Right atrium auricular region (tissue), 2 donors: ENCODE results near the gene MERTK. TPM values are rescaled to one million over a fixed set of nuclear protein-coding genes. Genes with fewer than 3 reads are reported as not detected.
"Not testable (repeated sequence)": the region's sequence is repeated elsewhere in the genome, so short reads cannot be mapped to it uniquely, and the experiment has no call there.

Source experiments
- DNase-seq: peaks from one replicate; pipeline ENCODE4 v3.0.0-alpha.2; 2019; ENCODE audit warnings: low spot score
- H3K27ac ChIP-seq, 2 donors: fragments of 200-600 bp; sonication (generic); 1 replicate in 1 of 2; 2 replicates in 1 of 2; pipeline ENCODE4 v1.5.1; 2016 to 2019
- H3K27me3 ChIP-seq, 2 donors: fragments of 200-600 bp; sonication (generic); one replicate each; pipeline versions ENCODE4 v1.5.1 to v1.6.0; 2017 to 2019
- H3K36me3 ChIP-seq: fragments of 200-600 bp; sonication (generic); one replicate; pipeline ENCODE4 v1.5.1; 2016
- H3K4me1 ChIP-seq, 2 donors: fragments of 200-600 bp; sonication (generic); one replicate each; pipeline versions ENCODE4 v1.5.1 to v1.6.0; 2017 to 2019
- H3K4me3 ChIP-seq, 2 donors: fragments of 200-600 bp; sonication (generic); 1 replicate in 1 of 2; 2 replicates in 1 of 2; pipeline ENCODE4 v1.5.1; 2017 to 2019; ENCODE audit warnings: mild to moderate bottlenecking in 1 of 2, moderate library complexity in 1 of 2
- H3K9me3 ChIP-seq, 2 donors: fragments of 200-600 bp; sonication (generic); one replicate each; pipeline ENCODE4 v1.5.1; 2019
- total RNA-seq, 2 donors: library from RNA; depleted of rRNA; stranded (reverse); fragments of >200 nt; gene quantifications; one replicate each; pipeline ENCODE4 v1.1.0, GENCODE V29; 2016
- TF ChIP-seq, protein P1 (sequence below), 2 donors: fragments of 200-600 bp; sonication (generic); IDR thresholded peaks; one replicate each; pipeline ENCODE4 v1.5.1; 2019; ENCODE audit warnings: antibody characterized with exemption in 2 of 2

The MERTK gene
- total RNA-seq, 2 donors from 2014 or later: 4.9 to 13.7 TPM

DNA sequence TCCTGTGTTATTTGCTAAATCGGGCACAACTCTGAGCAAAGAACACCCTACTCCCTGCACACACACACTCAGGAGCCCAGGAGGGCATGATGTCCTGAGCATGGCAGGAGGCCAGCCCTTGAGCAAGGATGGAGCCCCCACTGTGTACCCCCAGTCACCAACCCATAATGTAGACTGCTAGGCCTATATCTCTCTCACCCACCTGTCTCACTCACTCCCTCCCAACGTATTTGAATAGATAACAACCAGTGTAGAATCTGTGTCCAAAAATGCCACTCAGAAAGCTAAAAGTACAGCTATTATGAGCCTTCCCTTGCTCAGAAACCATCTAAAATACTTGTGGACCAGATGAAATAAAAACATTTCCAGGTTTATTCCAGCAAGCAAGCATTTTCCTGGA, 29.3 kb downstream of the MERTK start:
- no peak overlapping the region for H3K4me3 ChIP-seq
- H3K27ac ChIP-seq: no peak overlapping the region
- peaks cover 30% of the 10 kb centered on the region for H3K36me3 ChIP-seq
- TF ChIP-seq, protein P1, sequence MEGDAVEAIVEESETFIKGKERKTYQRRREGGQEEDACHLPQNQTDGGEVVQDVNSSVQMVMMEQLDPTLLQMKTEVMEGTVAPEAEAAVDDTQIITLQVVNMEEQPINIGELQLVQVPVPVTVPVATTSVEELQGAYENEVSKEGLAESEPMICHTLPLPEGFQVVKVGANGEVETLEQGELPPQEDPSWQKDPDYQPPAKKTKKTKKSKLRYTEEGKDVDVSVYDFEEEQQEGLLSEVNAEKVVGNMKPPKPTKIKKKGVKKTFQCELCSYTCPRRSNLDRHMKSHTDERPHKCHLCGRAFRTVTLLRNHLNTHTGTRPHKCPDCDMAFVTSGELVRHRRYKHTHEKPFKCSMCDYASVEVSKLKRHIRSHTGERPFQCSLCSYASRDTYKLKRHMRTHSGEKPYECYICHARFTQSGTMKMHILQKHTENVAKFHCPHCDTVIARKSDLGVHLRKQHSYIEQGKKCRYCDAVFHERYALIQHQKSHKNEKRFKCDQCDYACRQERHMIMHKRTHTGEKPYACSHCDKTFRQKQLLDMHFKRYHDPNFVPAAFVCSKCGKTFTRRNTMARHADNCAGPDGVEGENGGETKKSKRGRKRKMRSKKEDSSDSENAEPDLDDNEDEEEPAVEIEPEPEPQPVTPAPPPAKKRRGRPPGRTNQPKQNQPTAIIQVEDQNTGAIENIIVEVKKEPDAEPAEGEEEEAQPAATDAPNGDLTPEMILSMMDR (IDR thresholded peaks at IDR 0.05): no peak
- H3K4me1 ChIP-seq: peaks cover 0 to 10% of the 10 kb centered on the region in 2 donors
- no peaks in the 10 kb centered on the region for H3K9me3 ChIP-seq
- H3K27me3 ChIP-seq: no peaks in the 10 kb centered on the region
- DNase-seq: no peak

DNA sequence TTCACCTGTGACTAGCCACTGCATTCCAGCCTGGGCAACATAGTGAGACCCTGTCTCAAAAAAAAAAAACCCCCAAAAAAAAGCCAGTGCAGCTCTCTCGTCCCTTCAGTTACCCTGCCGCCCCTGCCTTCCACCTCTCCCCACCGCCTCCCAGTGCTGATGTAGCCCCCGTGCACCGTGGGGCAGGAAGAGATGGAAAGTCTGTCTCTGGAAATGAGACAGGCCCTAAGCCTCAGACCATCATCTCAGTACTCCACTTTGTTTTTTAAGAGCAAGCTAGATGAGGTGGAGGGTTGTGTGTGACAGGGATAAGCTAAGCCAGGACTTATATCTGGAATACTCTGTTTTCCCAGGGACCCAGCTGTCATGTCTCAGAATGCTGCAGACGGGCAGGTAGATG, 32.0 kb downstream of the MERTK start:
- H3K4me1 ChIP-seq: peaks cover 0 to 10% of the 10 kb centered on the region in 2 donors
- TF ChIP-seq, protein P1 (IDR thresholded peaks at IDR 0.05): no peak
- no peaks in the 10 kb centered on the region for H3K9me3 ChIP-seq
- H3K4me3 ChIP-seq: no peak overlapping the region
- no peaks in the 10 kb centered on the region for H3K27me3 ChIP-seq
- no peak overlapping the region for H3K27ac ChIP-seq
- no peak for DNase-seq
- H3K36me3 ChIP-seq: peaks cover 25% of the 10 kb centered on the region

DNA sequence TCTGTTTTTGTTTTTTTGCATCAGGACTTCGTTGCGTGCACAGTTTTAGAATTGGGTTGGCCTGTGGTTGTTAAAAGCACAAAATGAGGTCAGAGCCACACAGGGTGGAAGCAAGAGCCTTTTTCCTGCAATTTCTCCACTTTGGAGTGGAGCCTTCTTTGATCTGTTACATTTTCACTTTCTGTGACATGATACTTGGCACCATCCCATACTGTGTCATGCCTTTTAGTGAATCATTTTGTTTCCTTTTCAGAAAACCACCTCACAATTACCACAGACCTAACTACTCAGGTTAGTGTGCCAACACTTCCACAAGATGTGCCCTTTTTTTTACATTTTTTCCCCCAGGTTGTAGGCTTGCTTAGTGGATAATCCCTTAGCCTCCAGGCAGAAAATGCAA, 32.5 kb downstream of the MERTK start:
- TF ChIP-seq, protein P1 (IDR thresholded peaks at IDR 0.05): no peak
- DNase-seq: no peak
- Histone ChIP-seq H3K27ac (no peak overlapping the region), H3K36me3 (peaks cover 25% of the 10 kb centered on the region), H3K4me1 (peaks cover 0 to 10% of the 10 kb centered on the region in 2 donors), H3K27me3 (no peaks in the 10 kb centered on the region), H3K9me3 (no peaks in the 10 kb centered on the region), H3K4me3 (no peak overlapping the region)

DNA sequence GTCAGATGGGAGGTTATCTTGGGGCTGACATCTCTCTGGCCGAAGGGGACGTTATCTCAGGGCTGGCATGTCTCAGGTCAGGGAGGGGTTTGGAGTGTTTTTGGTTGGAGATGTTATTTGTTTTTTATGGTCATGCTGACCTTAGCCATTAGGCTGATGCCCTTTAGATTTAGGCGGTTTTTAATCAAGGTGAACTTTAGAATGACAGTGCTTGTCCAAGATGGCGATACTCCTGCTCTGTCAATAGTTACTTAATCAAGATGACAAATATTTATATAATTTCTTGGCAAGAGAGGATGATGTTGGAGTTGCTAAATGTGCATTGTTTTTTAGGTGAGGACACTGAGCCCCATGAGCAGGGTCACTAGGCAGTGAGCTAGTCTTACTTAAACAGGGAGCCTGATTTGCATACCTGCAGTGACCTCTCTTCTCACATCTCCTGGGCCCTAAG, 34.5 kb downstream of the MERTK start:
- DNase-seq: no peak
- H3K4me1 ChIP-seq: no peaks in the 10 kb centered on the region
- no peak overlapping the region for H3K27ac ChIP-seq
- TF ChIP-seq, protein P1 (IDR thresholded peaks at IDR 0.05): no peak
- H3K27me3 ChIP-seq: no peaks in the 10 kb centered on the region
- H3K9me3 ChIP-seq: no peaks in the 10 kb centered on the region
- H3K4me3 ChIP-seq: no peak overlapping the region
- H3K36me3 ChIP-seq: peaks cover 25% of the 10 kb centered on the region

DNA sequence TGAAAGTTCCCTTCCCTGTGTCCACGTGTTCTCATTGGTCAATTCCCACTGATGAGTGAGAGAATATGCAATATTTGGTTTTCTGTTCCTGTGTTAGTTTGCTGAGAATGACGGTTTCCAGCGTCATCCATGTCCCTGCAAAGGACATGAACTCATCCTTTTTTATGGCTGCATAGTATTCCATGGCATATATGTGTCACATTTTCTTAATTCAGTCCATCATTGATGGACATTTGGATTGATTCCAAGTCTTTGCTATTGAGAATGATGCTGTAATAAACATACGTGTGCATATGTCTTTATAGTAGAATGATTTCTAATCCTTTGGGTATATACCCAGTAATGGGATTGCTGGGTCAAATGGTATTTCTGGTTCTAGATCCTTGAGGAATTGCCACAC, 35.5 kb downstream of the MERTK start:
- H3K4me3 ChIP-seq, H3K4me1 ChIP-seq, DNase-seq, H3K27ac ChIP-seq, H3K9me3 ChIP-seq, H3K27me3 ChIP-seq: not testable (repeated sequence)
- H3K36me3 ChIP-seq: peaks cover 25% of the 10 kb centered on the region

DNA sequence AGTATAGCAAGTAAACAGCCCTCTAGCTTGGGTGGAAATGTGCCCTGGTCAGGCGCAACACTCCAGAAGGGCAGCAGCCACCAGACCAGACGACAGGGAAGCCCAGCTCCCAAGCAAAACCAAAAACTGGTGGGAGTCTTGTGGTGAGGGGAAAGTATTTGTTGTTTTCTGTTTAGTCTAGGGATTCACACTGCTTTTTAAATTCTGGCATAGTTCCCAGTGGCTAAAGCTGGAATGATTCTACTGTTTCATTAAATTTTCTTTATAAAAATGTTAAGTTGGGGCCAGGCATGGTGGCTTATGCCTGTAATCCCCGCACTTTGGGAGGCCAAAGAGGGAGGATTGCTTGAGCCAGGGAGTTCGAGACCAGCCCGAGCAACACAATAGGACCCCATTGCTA, 38.5 kb downstream of the MERTK start:
- TF ChIP-seq, protein P1 (IDR thresholded peaks at IDR 0.05): no peak
- Histone ChIP-seq H3K4me1 (no peaks in the 10 kb centered on the region), H3K36me3 (no peaks in the 10 kb centered on the region), H3K27ac (no peak overlapping the region), H3K9me3 (no peaks in the 10 kb centered on the region), H3K4me3 (no peak overlapping the region), H3K27me3 (no peaks in the 10 kb centered on the region)
- no peak for DNase-seq
